Ovary (tissue), 3 donors: ENCODE data around the gene KMT5C.

Experiments
- CTCF ChIP-seq, 3 donors: fragments of 450-650 bp in 2 of 3; fragments of 200-600 bp in 1 of 3; IDR thresholded peaks; one replicate each; pipeline versions ENCODE4 v1.5.1 to v1.8.0; 2016 to 2022; ENCODE audit warnings: antibody characterized with exemption in 3 of 3, mild to moderate bottlenecking in 1 of 3
- POLR2A ChIP-seq: fragments of 450-650 bp; IDR thresholded peaks from one replicate; pipeline ENCODE4 v1.6.1; 2017; ENCODE audit warnings: antibody characterized with exemption, mild to moderate bottlenecking, moderate library complexity
- donor health status: DM: no; HTN: no; CAD: no.

- no peak for TF ChIP-seq CTCF (IDR thresholded peaks at IDR 0.05)
- TF ChIP-seq POLR2A = no peak
These were observed 26.8 kb upstream of the KMT5C start for GRCh38 chr19:55312621-55313512.
